HCT116 (cell line): ENCODE data around the gene NCKAP5.

Experiments
- EZH2 ChIP-seq: fragments of 200-600 bp; sonication (generic); IDR thresholded peaks from 2 replicates; pipeline ENCODE4 v1.6.1; 2017; ENCODE audit warnings: antibody characterized with exemption, mixed run types
- EZH2phosphoT487 ChIP-seq: fragments of 200-600 bp; IDR thresholded peaks from 2 replicates; pipeline ENCODE4 v1.6.1; 2018; ENCODE audit warnings: antibody characterized with exemption, borderline replicate concordance
- FOSL1 ChIP-seq: IDR thresholded peaks from 2 replicates; pipeline ENCODE4 v1.6.1; 2012; ENCODE audit warnings: low read depth
- JUND ChIP-seq: IDR thresholded peaks from 2 replicates; pipeline ENCODE4 v1.6.1; 2012
- POLR2A ChIP-seq: IDR thresholded peaks from 2 replicates; pipeline ENCODE4 v1.7.0; 2011; ENCODE audit warnings: borderline replicate concordance; ENCODE audit not compliant: insufficient read depth, insufficient read length; ENCODE audit errors: extremely low read depth
- RAD21 ChIP-seq: IDR thresholded peaks from 2 replicates; pipeline ENCODE4 v1.6.1; 2012; ENCODE audit warnings: low read depth, mild to moderate bottlenecking
- TF ChIP-seq, protein P1 (sequence below): IDR thresholded peaks from 2 replicates; pipeline ENCODE4 v1.6.1; 2012
- TF ChIP-seq, protein P2 (sequence below), 3 experiments: fragments of 200-600 bp in 1 of 3; sonication (generic) in 1 of 3; IDR thresholded peaks in 2 of 3; conservative IDR thresholded peaks in 1 of 3; 2 replicates each; pipeline ENCODE4 v1.5.1; 2012 to 2017; ENCODE audit warnings: low read depth in 2 of 3, low read length in 2 of 3, antibody characterized with exemption in 1 of 3, borderline replicate concordance in 1 of 3, control low read depth in 1 of 3, mild to moderate bottlenecking in 1 of 3, mixed read lengths in 1 of 3, mixed run types in 1 of 3, moderate library complexity in 1 of 3; ENCODE audit not compliant: insufficient read depth in 1 of 3

DNA sequence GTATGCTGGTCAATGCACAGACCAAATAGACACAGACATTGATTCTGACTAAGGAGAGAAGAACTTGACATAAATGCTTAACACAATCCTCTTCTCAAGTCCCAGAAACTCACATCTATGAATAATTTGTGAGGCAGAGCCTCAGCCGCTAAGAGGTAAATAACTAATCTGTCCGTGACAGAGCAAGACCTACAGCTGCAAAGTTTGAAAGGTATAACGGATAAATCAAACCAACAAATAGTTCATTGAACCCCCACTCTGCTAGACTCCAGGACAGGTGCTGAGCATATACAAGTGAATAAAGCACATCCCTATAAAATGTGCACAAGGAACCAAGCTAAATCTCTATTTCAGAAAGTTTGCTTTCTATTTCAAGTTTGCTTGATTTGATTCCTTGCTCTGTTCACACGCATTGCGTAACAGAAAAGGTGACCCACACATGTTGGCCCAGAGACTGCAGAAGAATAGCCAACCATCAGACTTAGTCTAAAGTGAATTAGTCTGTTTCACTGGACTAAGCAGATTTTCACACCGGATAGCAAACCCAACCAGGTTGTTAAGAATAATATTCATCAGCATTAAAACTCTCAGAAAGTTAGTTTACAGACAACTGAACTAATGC, 51.7 kb downstream of the NCKAP5 start:
- TF ChIP-seq POLR2A (no peak), EZH2phosphoT487 (no peak), EZH2 (no peak), JUND (no peak), RAD21 (no peak), FOSL1 (no peak)
- TF ChIP-seq, protein P1, sequence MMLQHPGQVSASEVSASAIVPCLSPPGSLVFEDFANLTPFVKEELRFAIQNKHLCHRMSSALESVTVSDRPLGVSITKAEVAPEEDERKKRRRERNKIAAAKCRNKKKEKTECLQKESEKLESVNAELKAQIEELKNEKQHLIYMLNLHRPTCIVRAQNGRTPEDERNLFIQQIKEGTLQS, result no peak
- TF ChIP-seq, protein P2, sequence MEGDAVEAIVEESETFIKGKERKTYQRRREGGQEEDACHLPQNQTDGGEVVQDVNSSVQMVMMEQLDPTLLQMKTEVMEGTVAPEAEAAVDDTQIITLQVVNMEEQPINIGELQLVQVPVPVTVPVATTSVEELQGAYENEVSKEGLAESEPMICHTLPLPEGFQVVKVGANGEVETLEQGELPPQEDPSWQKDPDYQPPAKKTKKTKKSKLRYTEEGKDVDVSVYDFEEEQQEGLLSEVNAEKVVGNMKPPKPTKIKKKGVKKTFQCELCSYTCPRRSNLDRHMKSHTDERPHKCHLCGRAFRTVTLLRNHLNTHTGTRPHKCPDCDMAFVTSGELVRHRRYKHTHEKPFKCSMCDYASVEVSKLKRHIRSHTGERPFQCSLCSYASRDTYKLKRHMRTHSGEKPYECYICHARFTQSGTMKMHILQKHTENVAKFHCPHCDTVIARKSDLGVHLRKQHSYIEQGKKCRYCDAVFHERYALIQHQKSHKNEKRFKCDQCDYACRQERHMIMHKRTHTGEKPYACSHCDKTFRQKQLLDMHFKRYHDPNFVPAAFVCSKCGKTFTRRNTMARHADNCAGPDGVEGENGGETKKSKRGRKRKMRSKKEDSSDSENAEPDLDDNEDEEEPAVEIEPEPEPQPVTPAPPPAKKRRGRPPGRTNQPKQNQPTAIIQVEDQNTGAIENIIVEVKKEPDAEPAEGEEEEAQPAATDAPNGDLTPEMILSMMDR (IDR thresholded peaks at IDR 0.05 in 2 of 3, conservative IDR thresholded peaks at IDR 0.05 in 1 of 3; ENCODE audit: borderline replicate concordance in 1 of 3, insufficient read depth in 1 of 3, low read depth in 2 of 3, low read length in 2 of 3), result no peak
